CD4-positive, alpha-beta T cell treated with Interleukin-4 for 1 hour (primary cell): ENCODE measurements around the gene SLC25A23.

Experiments used
- DNase-seq, 2 donors: peaks; one replicate each; pipeline ENCODE4 v3.0.0-alpha.2; 2020 to 2022

The SLC25A23 gene

DNA sequence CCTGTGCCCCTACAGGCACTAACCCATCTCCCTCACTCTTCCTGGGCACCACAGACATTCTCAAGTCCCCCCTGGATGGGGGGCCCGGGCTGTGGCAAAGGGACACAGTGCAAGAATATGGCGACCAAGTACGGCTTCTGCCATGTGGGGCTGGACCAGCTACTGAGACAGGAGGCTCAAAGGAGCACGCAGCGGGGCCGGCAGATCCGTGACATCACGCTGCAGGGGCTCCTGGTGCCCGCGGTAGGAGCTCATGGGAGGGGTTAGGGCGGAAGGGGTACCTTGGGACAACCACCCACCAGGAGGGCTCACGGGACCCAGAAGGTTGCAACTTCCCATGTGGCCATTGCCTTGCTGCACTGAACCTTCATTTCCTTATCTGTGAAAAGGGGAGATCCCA is 63.3 kb downstream of the SLC25A23 start:
- DNase-seq: no peak

DNA sequence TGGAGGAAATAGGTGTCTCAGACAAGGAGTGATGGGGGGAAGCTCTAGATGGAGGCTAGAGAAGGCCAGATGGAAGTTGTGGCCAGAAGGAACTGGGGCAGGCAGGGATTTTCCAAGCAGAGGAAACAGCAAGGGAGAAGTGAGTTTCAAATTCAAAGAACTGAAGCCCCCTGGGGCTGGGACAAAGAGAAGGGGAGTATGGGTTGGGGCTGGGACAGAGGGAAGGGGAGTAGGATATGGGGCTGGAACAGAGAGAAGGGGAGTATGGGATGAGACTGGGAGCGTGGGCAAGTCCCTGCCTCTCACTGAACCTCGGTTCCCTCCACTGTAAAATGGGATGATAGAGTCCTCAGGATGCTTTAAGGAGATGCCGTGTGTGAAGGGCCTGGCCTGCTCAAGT is 64.8 kb downstream of the SLC25A23 start:
- no peak for DNase-seq

GRCh38 chr19:6393983-6394412 is 65.6 kb downstream of the SLC25A23 start:
- peak in 1 of 2 donors; percentile 82 for DNase-seq

DNA sequence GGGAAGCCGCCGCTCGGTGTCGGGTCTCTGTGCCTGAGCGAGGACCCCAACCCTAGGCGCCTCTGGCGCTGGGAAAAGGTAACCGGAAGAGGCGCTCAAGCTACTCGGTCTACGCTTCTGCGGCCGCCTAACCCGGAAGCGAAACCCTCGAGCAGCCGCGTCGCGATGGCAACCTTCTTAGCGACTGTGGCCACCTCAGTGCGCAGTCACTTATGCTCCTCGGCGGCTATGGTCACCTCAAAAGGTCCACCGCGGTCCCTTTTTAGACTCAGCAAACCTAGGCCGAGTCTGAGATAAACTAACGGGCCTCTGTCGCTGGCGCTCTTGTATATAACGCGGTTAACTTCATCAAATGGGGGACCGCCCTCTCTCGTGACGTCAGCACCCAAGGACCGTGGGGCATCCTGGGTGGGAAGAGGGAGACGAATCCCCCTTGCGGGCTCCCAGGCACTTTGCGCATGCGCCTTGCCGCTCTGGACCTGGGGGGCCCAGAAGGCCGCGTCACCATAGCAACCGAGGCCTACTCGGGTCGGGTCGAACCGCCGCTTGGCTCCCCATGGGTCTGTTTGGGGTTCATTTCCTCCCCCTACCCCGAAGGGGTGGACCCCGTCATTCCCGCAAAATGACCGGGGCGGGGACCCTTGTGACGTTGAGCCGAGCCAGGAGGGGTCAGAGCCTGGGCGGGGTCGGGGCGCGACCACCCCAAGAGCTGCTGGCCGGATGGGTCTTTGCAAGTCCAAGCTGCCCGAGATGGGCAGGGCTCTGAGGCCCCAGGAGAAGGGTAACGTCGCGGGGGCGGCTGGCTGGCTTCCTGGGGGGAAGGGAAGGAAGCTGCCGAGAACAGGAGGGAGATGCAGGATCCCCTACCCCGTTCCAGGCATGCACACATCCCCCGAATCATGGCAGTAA is 66.3 kb downstream of the SLC25A23 start, which contains the start of gene GTF2F1:
TSS of gene GTF2F1 (minus strand) at position 91 of the 909 bp plus-strand sequence. CDS start 169 bp downstream, outside the sequence.
- peak; percentile 96 to 97 for DNase-seq

- DNase-seq: peak; percentile 10 to 18
These were observed 67.1 kb downstream of the SLC25A23 start for GRCh38 chr19:6392221-6393073.
